Sigmoid colon (tissue), 4 donors: ENCODE measurements around the gene MTURN.

Experiments used
- CTCF ChIP-seq, 4 experiments: fragments of 450-650 bp in 3 of 4; fragments of 200-600 bp in 1 of 4; IDR thresholded peaks; one replicate each; pipeline ENCODE4 v1.5.1; 2016 to 2019; ENCODE audit warnings: antibody characterized with exemption in 4 of 4, mild to moderate bottlenecking in 3 of 4, moderate library complexity in 2 of 4
- EP300 ChIP-seq, 4 donors: sonication (generic); formaldehyde crosslinking; IDR thresholded peaks; one replicate each; pipeline ENCODE4 v1.6.1; 2017; ENCODE audit warnings: antibody characterized with exemption in 4 of 4
- POLR2A ChIP-seq, 2 donors: fragments of 450-650 bp; IDR thresholded peaks; one replicate each; pipeline ENCODE4 v1.6.1; 2016; ENCODE audit warnings: antibody characterized with exemption in 2 of 2, mild to moderate bottlenecking in 2 of 2, moderate library complexity in 2 of 2
- POLR2AphosphoS5 ChIP-seq, 4 donors: sonication (generic); formaldehyde crosslinking; IDR thresholded peaks; one replicate each; pipeline ENCODE4 v1.6.1; 2017; ENCODE audit warnings: antibody characterized with exemption in 4 of 4

DNA sequence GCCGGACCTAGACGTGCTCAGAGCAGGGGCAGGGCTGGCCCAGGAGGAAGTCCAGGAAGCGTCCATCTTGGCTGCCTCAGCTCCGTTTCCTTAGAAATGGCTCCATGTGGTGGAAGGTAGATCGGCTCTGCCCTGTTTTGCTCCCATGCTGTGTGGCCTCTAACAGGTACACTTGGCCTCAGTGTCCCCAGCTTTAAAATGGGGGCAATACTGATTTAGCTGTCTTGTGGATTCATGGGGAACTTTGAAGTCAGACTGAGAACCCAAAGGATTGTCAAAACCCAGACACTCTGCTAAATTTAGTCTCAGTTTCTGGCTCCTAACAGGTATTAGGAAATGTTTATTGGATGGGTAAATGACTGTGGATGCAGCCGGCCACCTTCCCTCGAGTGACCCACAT is 15.9 kb downstream of the MTURN start:
- no peak for TF ChIP-seq CTCF (IDR thresholded peaks at IDR 0.05)
- no peak for TF ChIP-seq POLR2AphosphoS5 (IDR thresholded peaks at IDR 0.05)
- TF ChIP-seq POLR2A (IDR thresholded peaks at IDR 0.05) = no peak
- TF ChIP-seq EP300 (IDR thresholded peaks at IDR 0.05) = no peak
